ENCODE measurements around the gene LOXL1.

DNA sequence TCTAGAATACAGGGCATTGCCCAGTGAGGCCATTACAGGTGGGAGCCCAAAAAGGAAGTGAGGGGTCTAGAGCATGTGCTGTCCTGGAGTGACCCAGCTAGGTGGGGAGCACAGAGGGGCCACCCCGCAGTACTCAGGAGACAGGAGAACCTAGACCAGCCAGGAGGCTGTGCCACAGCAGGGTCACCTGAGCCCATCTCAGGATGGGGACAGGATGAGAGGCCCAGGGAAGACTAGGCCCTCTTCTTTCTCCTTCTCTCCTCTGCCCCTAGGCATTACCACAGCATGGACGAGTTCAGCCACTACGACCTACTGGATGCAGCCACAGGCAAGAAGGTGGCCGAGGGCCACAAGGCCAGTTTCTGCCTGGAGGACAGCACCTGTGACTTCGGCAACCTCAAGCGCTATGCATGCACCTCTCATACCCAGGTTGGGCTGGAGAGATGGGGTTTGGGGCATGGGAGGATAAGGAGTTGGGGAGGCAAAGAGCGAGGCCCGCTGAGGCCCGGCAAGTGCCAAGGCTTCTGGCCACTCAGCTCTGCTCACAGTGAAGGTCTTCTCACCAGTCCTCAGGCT lies 20.6 kb downstream of the LOXL1 start:
- TF ChIP-seq POLR2A (IDR thresholded peaks at IDR 0.05) (no peak), POLR2AphosphoS5 (IDR thresholded peaks at IDR 0.05) (no peak)
- TF ChIP-seq, protein P1, sequence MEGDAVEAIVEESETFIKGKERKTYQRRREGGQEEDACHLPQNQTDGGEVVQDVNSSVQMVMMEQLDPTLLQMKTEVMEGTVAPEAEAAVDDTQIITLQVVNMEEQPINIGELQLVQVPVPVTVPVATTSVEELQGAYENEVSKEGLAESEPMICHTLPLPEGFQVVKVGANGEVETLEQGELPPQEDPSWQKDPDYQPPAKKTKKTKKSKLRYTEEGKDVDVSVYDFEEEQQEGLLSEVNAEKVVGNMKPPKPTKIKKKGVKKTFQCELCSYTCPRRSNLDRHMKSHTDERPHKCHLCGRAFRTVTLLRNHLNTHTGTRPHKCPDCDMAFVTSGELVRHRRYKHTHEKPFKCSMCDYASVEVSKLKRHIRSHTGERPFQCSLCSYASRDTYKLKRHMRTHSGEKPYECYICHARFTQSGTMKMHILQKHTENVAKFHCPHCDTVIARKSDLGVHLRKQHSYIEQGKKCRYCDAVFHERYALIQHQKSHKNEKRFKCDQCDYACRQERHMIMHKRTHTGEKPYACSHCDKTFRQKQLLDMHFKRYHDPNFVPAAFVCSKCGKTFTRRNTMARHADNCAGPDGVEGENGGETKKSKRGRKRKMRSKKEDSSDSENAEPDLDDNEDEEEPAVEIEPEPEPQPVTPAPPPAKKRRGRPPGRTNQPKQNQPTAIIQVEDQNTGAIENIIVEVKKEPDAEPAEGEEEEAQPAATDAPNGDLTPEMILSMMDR (IDR thresholded peaks at IDR 0.05) = no peak

All from prostate gland (tissue), 2 donors.